HepG2 (cell line): Measurements from ENCODE around the gene UNC5CL. TPM values are rescaled to one million over a fixed set of nuclear protein-coding genes. Genes with fewer than 3 reads are reported as not detected.

Experiments used
- ATF7-NPFF ChIP-seq: sonication (generic); formaldehyde crosslinking; IDR thresholded peaks from 2 replicates; pipeline ENCODE4 v1.8.1; 2023; ENCODE audit warnings: mild to moderate bottlenecking, low read depth, missing genetic modification reagents, moderate library complexity
- CENPX ChIP-seq: sonication (generic); formaldehyde crosslinking; IDR thresholded peaks from 2 replicates; pipeline ENCODE4 v1.9.0; 2021; ENCODE audit warnings: mild to moderate bottlenecking, missing genetic modification reagents, moderate library complexity
- CREBL2 ChIP-seq: sonication (generic); formaldehyde crosslinking; IDR thresholded peaks from 2 replicates; pipeline ENCODE4 v1.8.1; 2023; ENCODE audit warnings: missing genetic modification reagents, mild to moderate bottlenecking, borderline replicate concordance
- EED ChIP-seq: sonication (generic); formaldehyde crosslinking; IDR thresholded peaks from 2 replicates; pipeline ENCODE4 v1.5.0; 2020; ENCODE audit warnings: mild to moderate bottlenecking, missing genetic modification reagents
- FIP1L1 ChIP-seq: fragments of 200-400 bp; formaldehyde crosslinking; IDR thresholded peaks from 2 replicates; pipeline ENCODE4 v1.6.1; 2018; ENCODE audit warnings: low read depth, mild to moderate bottlenecking, low read length, moderate library complexity, borderline replicate concordance; ENCODE audit not compliant: insufficient read depth
- FOSL1 ChIP-seq: sonication (generic); formaldehyde crosslinking; IDR thresholded peaks from 2 replicates; pipeline ENCODE4 v1.9.0; 2021; ENCODE audit warnings: missing genetic modification reagents, borderline replicate concordance
- GFI1 ChIP-seq: sonication (generic); formaldehyde crosslinking; IDR thresholded peaks from 2 replicates; pipeline ENCODE4 v1.5.0; 2020; ENCODE audit warnings: missing genetic modification reagents, mild to moderate bottlenecking, borderline replicate concordance
- GTF2F1 ChIP-seq: fragments of 150-350 bp; IDR thresholded peaks from 2 replicates; pipeline ENCODE4 v1.6.1; 2014; ENCODE audit warnings: low read length
- NR2F2 ChIP-seq: IDR thresholded peaks from 2 replicates; pipeline ENCODE4 v1.6.1; 2012; ENCODE audit warnings: low read depth, inconsistent platforms, borderline replicate concordance
- PLRG1 ChIP-seq: fragments of 450-650 bp; conservative IDR thresholded peaks from 2 replicates; pipeline ENCODE4 v1.6.1; 2016
- POLR2AphosphoS5 ChIP-seq: IDR thresholded peaks from 2 replicates; pipeline ENCODE4 v1.6.1; 2012; ENCODE audit warnings: low read depth, low read length
- RBFOX2 ChIP-seq: fragments of 200-400 bp; formaldehyde crosslinking; IDR thresholded peaks from 2 replicates; pipeline ENCODE4 v1.6.1; 2017; ENCODE audit warnings: low read depth, mild to moderate bottlenecking, low read length
- RBM39 ChIP-seq: fragments of 200-400 bp; formaldehyde crosslinking; IDR thresholded peaks from one replicate; pipeline ENCODE4 v1.6.1; 2018; ENCODE audit warnings: antibody characterized with exemption, mild to moderate bottlenecking, low read depth, low read length; ENCODE audit not compliant: poor library complexity, severe bottlenecking
- RORA ChIP-seq: sonication (generic); formaldehyde crosslinking; IDR thresholded peaks from 2 replicates; pipeline ENCODE4 v1.5.0; 2020; ENCODE audit warnings: mild to moderate bottlenecking, missing genetic modification reagents, moderate library complexity
- SIN3A ChIP-seq: IDR thresholded peaks from 2 replicates; pipeline ENCODE4 v1.6.1; 2011; ENCODE audit warnings: low read depth, mild to moderate bottlenecking, control low read depth, low read length, borderline replicate concordance
- U2AF1 ChIP-seq: fragments of 200-400 bp; formaldehyde crosslinking; optimal IDR thresholded peaks from 2 replicates; pipeline ENCODE3; 2017; ENCODE audit warnings: mild to moderate bottlenecking, low read depth, low read length
- ZFP36L1 ChIP-seq: sonication (generic); formaldehyde crosslinking; IDR thresholded peaks from 2 replicates; pipeline ENCODE4 v1.8.0; 2022; ENCODE audit warnings: mild to moderate bottlenecking, missing genetic modification reagents, moderate library complexity
- ZNF124 ChIP-seq: sonication (generic); formaldehyde crosslinking; IDR thresholded peaks from 2 replicates; pipeline ENCODE4 v1.4.0; 2020; ENCODE audit warnings: missing genetic modification reagents
- ZNF329 ChIP-seq: sonication (generic); formaldehyde crosslinking; IDR thresholded peaks from 2 replicates; pipeline ENCODE4 v1.9.0; 2021; ENCODE audit warnings: low read depth, mild to moderate bottlenecking, missing genetic modification reagents
- ZNF703 ChIP-seq: sonication (generic); formaldehyde crosslinking; IDR thresholded peaks from 2 replicates; pipeline ENCODE4 v1.5.1; 2020; ENCODE audit warnings: missing genetic modification reagents, mild to moderate bottlenecking, moderate library complexity, borderline replicate concordance
- polyA plus RNA-seq, 8 experiments: library from polyadenylated mRNA; depleted of rRNA in 3 of 8; stranded (reverse) in 7 of 8; unstranded in 1 of 8; fragments of >200 nt; fragmentation: Illumina TruSeq in 4 of 8; extraction: Trizol in 4 of 8; gene quantifications; 2 replicates each; pipeline versions ENCODE4 v1.2.1 to v1.2.3, GENCODE V29; 2011 to 2016; ENCODE audit warnings: low read depth in 4 of 8, missing spikeins in 1 of 8, mixed read lengths in 1 of 8; ENCODE audit not compliant: insufficient read depth in 1 of 8
- total RNA-seq, 5 experiments: library from RNA; depleted of rRNA; stranded (reverse); fragments of >200 nt; fragmentation: Illumina TruSeq; extraction: Trizol; gene quantifications; 2 replicates each; pipeline ENCODE4 v1.2.3, GENCODE V29; 2016; ENCODE audit warnings: low read depth in 1 of 5
- TF ChIP-seq, protein P1 (sequence below): sonication (generic); formaldehyde crosslinking; IDR thresholded peaks from 2 replicates; pipeline ENCODE4 v1.8.0; 2022; ENCODE audit warnings: mild to moderate bottlenecking, missing genetic modification reagents, borderline replicate concordance
- TF ChIP-seq, protein P2 (sequence below): sonication (generic); formaldehyde crosslinking; IDR thresholded peaks from 2 replicates; pipeline ENCODE4 v1.4.0; 2020; ENCODE audit warnings: missing genetic modification reagents
- TF ChIP-seq, protein P3 (sequence below): sonication (generic); formaldehyde crosslinking; IDR thresholded peaks from 2 replicates; pipeline ENCODE4 v1.5.0; 2020; ENCODE audit warnings: mild to moderate bottlenecking, missing genetic modification reagents, borderline replicate concordance

Gene UNC5CL
- total and polyA plus RNA-seq, 2 of the 13 experiments (the other 11 are each of a cell fraction or from before 2014, with no cell fraction given): 2.4 to 2.5 TPM

DNA sequence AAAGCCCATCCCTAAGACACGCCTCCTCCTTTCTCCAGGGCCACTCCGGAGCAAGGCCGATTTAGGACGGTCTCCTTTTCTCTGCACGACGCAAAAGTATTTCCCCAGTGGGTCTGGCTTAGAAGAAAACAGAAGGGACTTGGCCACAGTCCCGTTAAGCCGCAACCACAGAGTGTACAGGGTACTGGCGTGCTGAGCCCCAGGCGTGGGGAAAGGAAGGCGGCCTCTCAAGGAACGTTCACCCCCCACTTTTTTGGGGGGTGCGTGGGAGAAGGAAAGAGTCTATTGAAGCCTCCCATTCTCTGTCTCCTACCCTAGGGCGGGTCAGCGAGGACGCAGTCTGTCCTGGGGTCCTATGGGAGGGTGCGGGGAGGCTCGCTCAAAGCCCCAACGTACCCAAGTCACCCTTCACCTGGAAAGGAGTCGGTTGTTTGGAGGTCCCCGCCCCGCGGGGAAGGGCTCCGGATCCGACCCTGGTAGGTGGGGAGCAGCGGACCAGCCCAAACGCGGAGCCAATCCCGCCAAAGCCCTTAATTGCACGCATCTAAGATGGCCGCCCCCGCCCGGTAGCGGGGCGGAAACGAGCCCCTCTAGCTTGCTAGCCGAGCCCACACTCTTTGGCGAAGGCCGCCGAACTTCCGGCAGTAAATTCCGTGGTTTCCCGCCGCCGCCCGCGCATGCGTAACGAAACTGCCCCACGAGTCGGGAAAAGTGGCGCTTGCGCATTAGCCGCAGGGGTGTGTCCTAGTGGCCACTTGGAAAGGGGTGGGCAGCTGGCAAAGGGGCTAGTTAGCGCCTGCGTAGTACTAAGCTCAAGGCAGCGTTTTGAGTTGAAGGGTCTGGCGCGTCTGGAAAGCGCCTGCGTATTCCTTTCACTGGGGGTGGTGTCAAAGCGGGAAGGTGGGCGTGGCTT lies 33.2 kb upstream of the UNC5CL start, which contains the start of gene OARD1 (continued):
- peak; percentile 21; the same call in 1 of the 2 replicates for TF ChIP-seq ATF7-NPFF (CRISPR knock-in tag)
- no peak for TF ChIP-seq ZNF124 (CRISPR knock-in tag)
- TF ChIP-seq GFI1 (CRISPR knock-in tag): no peak
- TF ChIP-seq RORA (CRISPR knock-in tag): no peak
- TF ChIP-seq ZFP36L1: no peak
- TF ChIP-seq, protein P1, sequence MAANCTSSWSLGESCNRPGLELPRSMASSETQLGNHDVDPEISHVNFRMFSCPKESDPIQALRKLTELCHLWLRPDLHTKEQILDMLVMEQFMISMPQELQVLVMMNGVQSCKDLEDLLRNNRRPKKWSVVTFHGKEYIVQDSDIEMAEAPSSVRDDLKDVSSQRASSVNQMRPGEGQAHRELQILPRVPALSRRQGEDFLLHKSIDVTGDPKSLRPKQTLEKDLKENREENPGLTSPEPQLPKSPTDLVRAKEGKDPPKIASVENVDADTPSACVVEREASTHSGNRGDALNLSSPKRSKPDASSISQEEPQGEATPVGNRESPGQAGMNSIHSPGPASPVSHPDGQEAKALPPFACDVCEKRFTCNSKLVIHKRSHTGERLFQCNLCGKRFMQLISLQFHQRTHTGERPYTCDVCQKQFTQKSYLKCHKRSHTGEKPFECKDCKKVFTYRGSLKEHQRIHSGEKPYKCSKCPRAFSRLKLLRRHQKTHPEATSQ (CRISPR knock-in tag): peak; percentile 41; the same call in 1 of the 2 replicates
- TF ChIP-seq ZNF329 (CRISPR knock-in tag): no peak
- no peak for TF ChIP-seq CENPX
- TF ChIP-seq, protein P2, sequence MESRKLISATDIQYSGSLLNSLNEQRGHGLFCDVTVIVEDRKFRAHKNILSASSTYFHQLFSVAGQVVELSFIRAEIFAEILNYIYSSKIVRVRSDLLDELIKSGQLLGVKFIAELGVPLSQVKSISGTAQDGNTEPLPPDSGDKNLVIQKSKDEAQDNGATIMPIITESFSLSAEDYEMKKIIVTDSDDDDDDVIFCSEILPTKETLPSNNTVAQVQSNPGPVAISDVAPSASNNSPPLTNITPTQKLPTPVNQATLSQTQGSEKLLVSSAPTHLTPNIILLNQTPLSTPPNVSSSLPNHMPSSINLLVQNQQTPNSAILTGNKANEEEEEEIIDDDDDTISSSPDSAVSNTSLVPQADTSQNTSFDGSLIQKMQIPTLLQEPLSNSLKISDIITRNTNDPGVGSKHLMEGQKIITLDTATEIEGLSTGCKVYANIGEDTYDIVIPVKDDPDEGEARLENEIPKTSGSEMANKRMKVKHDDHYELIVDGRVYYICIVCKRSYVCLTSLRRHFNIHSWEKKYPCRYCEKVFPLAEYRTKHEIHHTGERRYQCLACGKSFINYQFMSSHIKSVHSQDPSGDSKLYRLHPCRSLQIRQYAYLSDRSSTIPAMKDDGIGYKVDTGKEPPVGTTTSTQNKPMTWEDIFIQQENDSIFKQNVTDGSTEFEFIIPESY (CRISPR knock-in tag): no peak
- TF ChIP-seq ZNF703 (CRISPR knock-in tag): 0 out of 2 replicates have a peak, but pooled peaks have one; percentile 34
- TF ChIP-seq NR2F2: 0 out of 2 replicates have a peak, but pooled peaks have one; percentile 17
- peak; percentile 85; the same call in 1 of the 2 replicates for TF ChIP-seq SIN3A
- TF ChIP-seq FOSL1 (CRISPR knock-in tag): peak; percentile 30; the same call in 1 of the 2 replicates
- TF ChIP-seq, protein P3, sequence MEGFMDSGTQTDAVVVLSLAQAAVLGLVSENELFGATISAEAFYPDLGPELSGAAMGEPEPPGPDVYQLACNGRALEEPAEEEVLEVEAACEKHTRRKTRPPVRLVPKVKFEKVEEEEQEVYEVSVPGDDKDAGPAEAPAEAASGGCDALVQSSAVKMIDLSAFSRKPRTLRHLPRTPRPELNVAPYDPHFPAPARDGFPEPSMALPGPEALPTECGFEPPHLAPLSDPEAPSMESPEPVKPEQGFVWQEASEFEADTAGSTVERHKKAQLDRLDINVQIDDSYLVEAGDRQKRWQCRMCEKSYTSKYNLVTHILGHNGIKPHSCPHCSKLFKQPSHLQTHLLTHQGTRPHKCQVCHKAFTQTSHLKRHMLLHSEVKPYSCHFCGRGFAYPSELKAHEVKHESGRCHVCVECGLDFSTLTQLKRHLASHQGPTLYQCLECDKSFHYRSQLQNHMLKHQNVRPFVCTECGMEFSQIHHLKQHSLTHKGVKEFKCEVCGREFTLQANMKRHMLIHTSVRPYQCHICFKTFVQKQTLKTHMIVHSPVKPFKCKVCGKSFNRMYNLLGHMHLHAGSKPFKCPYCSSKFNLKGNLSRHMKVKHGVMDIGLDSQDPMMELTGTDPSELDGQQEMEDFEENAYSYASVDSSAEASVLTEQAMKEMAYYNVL (CRISPR knock-in tag): 0 out of 2 replicates have a peak, but pooled peaks have one; percentile 70
- TF ChIP-seq CREBL2 (CRISPR knock-in tag): no peak
- TF ChIP-seq PLRG1: no peak
- TF ChIP-seq GTF2F1: no peak
- TF ChIP-seq RBFOX2: peak; percentile 72
- TF ChIP-seq FIP1L1: peak; percentile 90; the same call in 1 of the 2 replicates
- TF ChIP-seq POLR2AphosphoS5: peak; percentile 94
- TF ChIP-seq U2AF1: peak; percentile 98
- peak; percentile 95 for TF ChIP-seq RBM39
- 0 out of 2 replicates have a peak, but pooled peaks have one; percentile 72 for TF ChIP-seq EED (CRISPR knock-in tag)
